SU-DHL-6 (cell line): ENCODE results near the gene DDX54.
A peak's percentile ranks its signal among the peaks of the same experiment; 100 is the strongest.

Experiments
- H2AFZ ChIP-seq: fragments of 200-600 bp; sonication (generic); 2 replicates; pipeline ENCODE4 v1.6.1; 2014; ENCODE audit warnings: low read depth, mild to moderate bottlenecking, moderate library complexity, mixed read lengths, antibody characterized with exemption, low read length; ENCODE audit not compliant: severe bottlenecking
- H3F3A ChIP-seq: fragments of 200-600 bp; shearing (Covaris generic); 2 replicates; pipeline ENCODE4 v1.6.0; 2016; ENCODE audit warnings: antibody characterized with exemption, mild to moderate bottlenecking; ENCODE audit not compliant: insufficient read depth
- H3K27ac ChIP-seq: fragments of 200-600 bp; sonication (generic); 2 replicates; pipeline ENCODE4 v1.5.1; 2016; ENCODE audit warnings: low read depth, mild to moderate bottlenecking, low read length, moderate library complexity, mixed read lengths
- H3K27me3 ChIP-seq: fragments of 200-600 bp; sonication (generic), shearing (Covaris generic); 2 replicates; pipeline ENCODE4 v1.6.0; 2014; ENCODE audit warnings: mild to moderate bottlenecking, low read length
- H3K36me3 ChIP-seq: fragments of 200-600 bp; sonication (generic); 2 replicates; pipeline ENCODE4 v1.6.1; 2014; ENCODE audit warnings: mild to moderate bottlenecking, low read length, mixed read lengths
- H3K4me2 ChIP-seq: fragments of 300-600, 200-600 bp; shearing (Covaris generic), sonication (generic); 2 replicates; pipeline ENCODE4 v1.6.0; 2014; ENCODE audit warnings: low read length, low read depth, mild to moderate bottlenecking; ENCODE audit not compliant: poor library complexity, severe bottlenecking
- H3K4me3 ChIP-seq: fragments of 200-600 bp; sonication (generic); 2 replicates; pipeline ENCODE4 v1.5.1; 2014; ENCODE audit warnings: antibody characterized with exemption, low read length, mild to moderate bottlenecking, mixed read lengths; ENCODE audit not compliant: insufficient read depth, poor library complexity, severe bottlenecking
- H3K79me2 ChIP-seq: fragments of 200-600 bp; sonication (generic); 2 replicates; pipeline ENCODE4 v1.6.1; 2014; ENCODE audit warnings: mild to moderate bottlenecking, low read length, moderate library complexity; ENCODE audit not compliant: insufficient read depth
- H3K9ac ChIP-seq: fragments of 200-600 bp; sonication (generic); 2 replicates; pipeline ENCODE4 v1.7.0; 2014; ENCODE audit warnings: mild to moderate bottlenecking, low read length
- H3K9me2 ChIP-seq: fragments of 200-600 bp; sonication (generic); replicated peaks from 2 replicates; pipeline ENCODE4 v1.6.1; 2014; ENCODE audit warnings: low read length; ENCODE audit not compliant: insufficient read depth
- H3K9me3 ChIP-seq: fragments of 200-600 bp; sonication (generic); 2 replicates; pipeline ENCODE4 v1.6.1; 2014; ENCODE audit warnings: low read length, mixed read lengths; ENCODE audit not compliant: insufficient read depth
- H4K20me1 ChIP-seq: fragments of 200-600 bp; sonication (generic); 2 replicates; pipeline ENCODE4 v1.6.1; 2014; ENCODE audit warnings: low read depth, mild to moderate bottlenecking, antibody characterized with exemption, low read length, moderate library complexity, mixed read lengths
- CTCF ChIP-seq: fragments of 200-600 bp; sonication (generic); IDR thresholded peaks from one replicate; pipeline ENCODE4 v1.5.1; 2017; ENCODE audit warnings: antibody characterized with exemption, mild to moderate bottlenecking, low read length, moderate library complexity; ENCODE audit not compliant: insufficient read depth, poor library complexity, severe bottlenecking
- EZH2phosphoT487 ChIP-seq: fragments of 200-600 bp; sonication (generic), shearing (Covaris generic); conservative IDR thresholded peaks from 2 replicates; pipeline ENCODE4 v1.6.1; 2018; ENCODE audit warnings: mild to moderate bottlenecking, antibody characterized with exemption, low read length, moderate library complexity, mixed read lengths

DDX54 gene

DNA sequence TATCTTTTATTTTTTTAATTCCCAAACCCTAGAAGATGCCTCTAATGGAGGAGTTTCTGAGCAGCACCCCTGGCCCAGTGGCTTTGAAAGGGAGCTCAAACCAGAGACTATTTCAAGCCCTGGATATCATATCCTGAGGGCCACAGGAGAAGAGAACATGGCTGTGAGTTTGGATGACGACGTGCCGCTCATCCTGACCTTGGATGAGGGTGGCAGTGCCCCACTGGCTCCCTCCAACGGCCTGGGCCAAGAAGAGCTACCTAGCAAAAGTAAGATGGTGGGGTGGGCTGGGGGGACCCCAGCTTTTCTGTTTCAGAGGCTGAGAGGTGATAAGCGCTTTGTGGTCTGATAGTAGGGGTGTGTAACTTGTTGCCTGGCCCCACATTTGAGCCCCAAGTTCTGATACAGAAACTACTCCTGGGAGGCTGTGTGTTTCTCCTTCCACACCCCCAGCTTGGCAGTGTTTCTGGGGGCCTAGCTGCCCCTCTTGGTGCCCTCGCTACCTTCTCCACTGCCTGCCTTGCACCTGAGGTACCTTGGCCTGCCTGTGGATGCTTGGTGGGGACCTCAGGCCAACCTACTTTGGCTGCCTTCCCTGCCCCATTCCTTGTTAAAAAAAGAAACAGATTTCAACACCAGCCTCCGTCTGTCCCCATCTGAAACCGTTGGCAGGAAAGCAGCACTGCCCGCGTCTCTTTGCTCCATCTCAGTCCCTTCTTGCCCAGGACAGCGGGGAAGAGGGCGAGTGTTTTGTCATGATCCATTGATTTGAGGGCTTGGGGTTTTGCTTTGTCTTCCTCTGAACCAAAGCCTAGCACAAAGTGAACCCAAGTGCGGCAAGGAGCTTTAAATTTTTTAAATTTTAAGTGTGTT is 41.7 kb upstream of the DDX54 start:
- H3K4me3 ChIP-seq = no peak overlapping the region
- peak overlapping the region; percentile 19; the same call in 1 of the 2 replicates for H3K27ac ChIP-seq
- peaks cover 11% of the 10 kb centered on the region for H3K36me3 ChIP-seq
- H3F3A ChIP-seq = peaks cover 36% of the 10 kb centered on the region
- peaks cover 22% of the 10 kb centered on the region for H3K79me2 ChIP-seq
- TF ChIP-seq CTCF (no peak), EZH2phosphoT487 (no peak)
- H2AFZ ChIP-seq = no peak overlapping the region
- H3K27me3 ChIP-seq = no peaks in the 10 kb centered on the region
- H3K4me2 ChIP-seq = no peak overlapping the region
- no peak overlapping the region for H3K9ac ChIP-seq
- H3K9me3 ChIP-seq = no peaks in the 10 kb centered on the region
- no peaks in the 10 kb centered on the region for H3K9me2 ChIP-seq
- no peaks in the 10 kb centered on the region for H4K20me1 ChIP-seq

- Histone ChIP-seq H3K27me3 (no peaks in the 10 kb centered on the region), H3F3A (peaks cover 38% of the 10 kb centered on the region), H4K20me1 (no peaks in the 10 kb centered on the region), H3K9me3 (no peaks in the 10 kb centered on the region), H3K4me3 (no peak overlapping the region), H3K36me3 (no peaks in the 10 kb centered on the region; the same call in 1 of the 2 replicates), H3K27ac (peak overlapping the region; percentile 85), H3K9ac (no peak overlapping the region), H3K79me2 (peaks cover 31% of the 10 kb centered on the region), H3K9me2 (no peaks in the 10 kb centered on the region), H3K4me2 (no peak overlapping the region), H2AFZ (no peak overlapping the region)
- no peak for TF ChIP-seq CTCF
- no peak for TF ChIP-seq EZH2phosphoT487
These were observed 39.7 kb upstream of the DDX54 start for GRCh38 chr12:113224955-113225354.

DNA sequence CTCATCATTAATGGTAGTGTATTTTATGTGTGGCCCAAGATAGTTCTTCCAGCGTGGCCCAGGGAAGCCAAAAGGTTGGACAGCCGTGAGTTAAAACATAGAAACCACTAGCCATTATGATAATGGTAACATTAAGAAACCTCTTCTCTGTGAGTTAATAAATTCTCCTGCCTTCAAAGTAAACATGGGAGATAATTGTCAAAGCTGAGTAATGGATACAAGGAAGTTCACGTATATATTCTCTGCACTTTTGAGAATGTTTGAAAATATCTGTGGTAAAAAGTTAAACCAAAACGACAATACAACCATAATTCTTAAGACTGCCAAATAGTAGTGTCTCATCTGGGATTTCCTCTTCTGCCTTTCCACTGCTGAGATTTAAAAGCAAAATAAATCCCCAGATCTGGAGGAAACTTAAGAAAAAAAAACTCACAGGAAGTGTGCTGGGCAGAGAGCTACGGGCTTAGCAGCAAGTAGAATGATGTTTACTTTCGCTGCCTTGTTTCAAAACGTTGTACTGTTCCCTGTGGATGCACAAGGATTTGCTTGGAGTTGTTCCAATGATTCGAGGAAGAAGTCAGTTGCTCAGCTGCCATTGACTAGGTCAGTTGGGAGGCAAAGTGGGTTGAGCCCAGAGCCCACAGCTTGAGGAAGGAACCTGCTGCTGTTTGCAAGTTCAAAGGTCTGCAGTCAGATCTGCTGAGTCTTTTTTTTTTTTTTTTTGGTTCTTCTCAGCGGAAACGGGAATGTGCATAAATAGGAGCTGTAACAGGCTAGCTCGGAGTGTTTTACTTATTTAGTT is 37.7 kb upstream of the DDX54 start:
- no peaks in the 10 kb centered on the region; the same call in 1 of the 2 replicates for H3K36me3 ChIP-seq
- peaks cover 33% of the 10 kb centered on the region for H3K79me2 ChIP-seq
- H3K9ac ChIP-seq = peak overlapping the region; percentile 97
- no peak overlapping the region for H2AFZ ChIP-seq
- H3K27me3 ChIP-seq = no peaks in the 10 kb centered on the region
- H3K9me2 ChIP-seq = no peaks in the 10 kb centered on the region
- H3K4me3 ChIP-seq = peak overlapping the region; percentile 81
- TF ChIP-seq EZH2phosphoT487 (no peak), CTCF (no peak)
- H3F3A ChIP-seq = peaks cover 44% of the 10 kb centered on the region
- no peaks in the 10 kb centered on the region for H4K20me1 ChIP-seq
- peak overlapping the region; percentile 85 for H3K27ac ChIP-seq
- H3K9me3 ChIP-seq = no peaks in the 10 kb centered on the region
- H3K4me2 ChIP-seq = peak overlapping the region; percentile 77
